GM18867 (cell line): ENCODE measurements around the gene AURKA.

ENCODE experiments used
- ATAC-seq: cut with Tn5 transposase; IDR thresholded peaks from one replicate; pipeline ENCODE4 v1.9.1; 2021; ENCODE audit warnings: mild to moderate bottlenecking, moderate library complexity; ENCODE audit not compliant: unreplicated experiment

Gene AURKA

DNA sequence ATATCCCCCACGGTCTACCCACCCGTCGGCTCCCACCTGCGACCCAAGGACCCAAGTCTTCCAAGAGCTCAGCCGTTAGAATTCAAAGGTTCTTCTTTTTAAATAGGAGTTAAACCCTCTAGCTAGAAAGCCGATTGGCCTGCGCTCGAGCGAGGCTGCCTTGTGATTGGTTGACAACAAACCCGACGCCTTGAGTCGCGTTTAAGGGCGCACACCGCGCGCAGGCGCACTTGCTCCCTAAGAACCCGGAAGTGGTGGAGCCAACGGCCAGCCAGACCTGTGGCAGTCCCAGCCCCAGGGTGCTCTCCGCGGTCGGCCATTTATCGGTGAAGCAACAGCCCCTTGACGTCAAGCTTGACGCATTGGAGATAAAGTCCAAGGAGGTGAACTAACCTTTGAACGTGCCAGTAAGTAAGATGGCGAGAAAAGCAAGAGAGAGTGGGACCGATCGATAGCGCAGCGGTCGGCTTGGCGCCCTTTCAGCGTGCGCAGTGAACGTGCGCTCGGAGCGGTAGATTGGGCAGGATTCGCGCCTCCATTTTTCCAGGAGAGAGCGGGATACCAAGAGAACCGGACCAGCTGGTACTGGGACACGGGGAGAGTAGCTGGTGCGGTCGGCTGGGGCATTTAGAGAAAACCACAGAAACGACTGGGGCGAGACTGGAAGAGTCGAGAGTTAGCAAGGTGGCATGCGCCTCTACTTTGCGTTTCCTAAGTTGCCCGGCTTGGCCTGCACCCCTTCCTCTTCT, at the start of gene AURKA, which contains the start of gene CSTF1:
TSS of gene AURKA (minus strand) at position 84 of the 749 bp plus-strand sequence. CDS start 4,018 bp downstream, outside the sequence.
TSS of gene CSTF1 (plus strand) at position 514 of the 749 bp plus-strand sequence. CDS start 2,908 bp downstream, outside the sequence.
- ATAC-seq, result peak; percentile 92

DNA sequence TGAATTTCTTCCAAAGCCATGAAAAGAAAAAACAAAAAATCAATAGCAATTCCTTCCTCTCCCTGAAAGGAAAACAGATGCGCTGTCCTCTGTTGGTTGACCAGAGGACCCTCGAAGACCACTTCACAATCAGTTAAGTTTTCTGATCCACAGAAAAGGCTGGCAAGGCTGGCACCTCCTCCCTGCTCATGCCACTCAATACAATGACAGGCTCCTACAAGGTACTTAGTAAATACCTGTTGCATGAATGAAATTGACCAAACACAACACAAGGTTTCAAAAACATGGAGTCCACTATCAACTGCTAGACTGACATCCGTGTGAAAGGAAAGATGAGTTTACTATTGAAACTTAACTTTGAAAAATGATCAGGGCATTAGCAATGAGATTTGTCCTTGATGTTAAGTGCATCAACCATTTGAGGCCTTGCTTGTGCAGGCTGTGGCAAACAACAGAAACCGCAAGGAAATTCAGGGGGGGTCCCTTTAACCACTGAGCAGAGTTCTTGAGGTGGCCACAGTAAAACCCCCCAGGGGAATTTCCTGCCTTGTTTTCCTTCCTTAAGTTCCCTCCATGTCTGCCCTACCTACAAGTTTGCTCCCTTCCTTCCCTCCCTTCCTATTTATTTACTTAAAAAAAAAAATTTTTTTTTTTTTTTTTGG, 48.5 kb upstream of the AURKA start:
- ATAC-seq, result peak; percentile 63

DNA sequence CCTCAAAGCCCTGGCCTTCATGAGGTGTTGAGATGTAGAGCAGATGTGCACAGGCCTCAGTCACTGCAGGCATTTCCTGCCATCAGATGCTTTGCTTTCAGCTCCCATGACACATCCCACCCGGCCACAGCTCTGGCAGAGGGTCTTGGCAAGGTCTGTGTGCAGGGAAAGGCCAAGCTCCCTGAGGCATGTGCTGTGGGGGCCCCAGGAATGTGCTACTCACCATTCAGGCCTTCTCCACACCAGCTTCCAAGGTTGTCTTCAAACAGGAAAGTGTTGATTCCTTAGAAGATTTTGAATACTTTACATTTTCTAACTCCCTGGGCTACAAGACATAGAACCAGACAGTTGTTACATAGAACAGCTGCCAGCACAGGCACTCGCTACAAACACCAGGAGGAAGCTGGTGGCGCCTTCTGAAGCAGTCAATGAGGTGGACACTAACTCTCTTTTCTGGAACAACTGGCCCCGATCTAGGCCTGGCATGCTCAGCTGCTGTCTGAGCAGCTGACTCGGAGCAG, 47.8 kb upstream of the AURKA start:
- ATAC-seq, result no peak

DNA sequence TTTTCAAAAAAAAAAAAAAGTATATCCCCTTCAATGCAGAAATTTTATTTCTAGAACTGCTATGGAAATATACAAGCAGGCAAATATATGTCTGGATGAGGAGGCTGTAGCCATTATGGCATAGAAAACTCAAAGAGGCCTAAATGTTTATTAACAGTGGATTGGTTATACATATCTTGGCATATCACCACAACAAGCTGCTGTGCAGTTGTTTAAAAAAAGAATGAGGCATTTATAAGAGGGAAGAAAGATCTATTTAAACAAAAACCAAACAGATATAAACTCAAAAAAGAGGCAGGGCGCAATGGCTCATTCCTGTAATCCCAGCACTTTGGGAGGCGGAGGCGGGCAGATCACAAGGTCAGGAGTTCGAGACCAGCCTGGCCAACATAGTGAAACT, 46.3 kb upstream of the AURKA start:
- no peak for ATAC-seq

DNA sequence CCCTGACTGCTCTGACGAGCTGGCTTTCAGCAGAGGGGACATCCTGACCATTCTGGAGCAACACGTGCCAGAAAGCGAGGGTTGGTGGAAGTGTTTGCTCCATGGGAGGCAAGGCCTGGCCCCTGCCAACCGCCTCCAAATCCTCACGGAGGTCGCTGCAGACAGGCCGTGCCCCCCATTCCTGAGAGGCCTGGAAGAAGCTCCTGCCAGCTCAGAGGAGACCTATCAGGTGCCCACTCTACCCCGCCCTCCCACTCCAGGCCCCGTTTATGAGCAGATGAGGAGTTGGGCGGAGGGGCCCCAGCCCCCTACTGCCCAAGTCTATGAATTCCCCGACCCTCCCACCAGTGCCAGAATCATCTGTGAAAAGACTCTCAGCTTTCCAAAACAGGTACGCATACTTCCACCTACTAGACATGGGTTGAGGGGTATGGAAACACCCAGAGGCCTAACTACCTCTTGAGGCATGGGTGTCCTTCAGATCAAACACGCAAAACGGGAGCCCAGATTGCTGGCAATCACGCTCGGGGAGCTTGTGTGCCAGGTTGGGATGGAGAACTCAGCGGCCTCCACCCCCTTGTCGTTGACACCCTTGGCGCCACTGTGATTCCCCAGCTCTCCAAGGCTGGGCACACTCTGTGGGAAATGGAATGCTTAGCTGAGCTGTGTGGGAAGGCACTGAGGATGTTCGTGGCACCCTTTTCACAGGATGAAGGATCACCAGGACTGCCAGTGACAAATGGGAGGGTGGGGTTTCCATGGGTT, 45.4 kb upstream of the AURKA start:
- ATAC-seq, result no peak

DNA sequence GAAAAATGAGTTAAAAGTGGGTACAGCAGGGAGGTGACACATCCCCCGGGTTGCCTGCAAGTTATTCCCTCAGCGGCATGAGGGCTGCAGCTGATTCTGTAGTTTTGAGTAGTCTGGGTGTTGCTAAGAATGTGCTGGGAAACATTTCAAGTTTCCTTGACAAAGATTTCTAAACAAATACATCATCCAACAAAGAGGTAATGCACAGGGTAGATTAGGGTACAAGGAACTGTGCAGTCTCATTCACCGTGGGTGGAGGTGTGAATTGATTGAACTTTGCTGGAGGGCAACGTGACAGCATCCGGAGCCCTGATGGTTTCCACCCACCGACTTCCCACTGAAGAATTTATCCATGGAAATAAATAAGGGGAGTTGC, 41.9 kb upstream of the AURKA start:
- no peak for ATAC-seq

DNA sequence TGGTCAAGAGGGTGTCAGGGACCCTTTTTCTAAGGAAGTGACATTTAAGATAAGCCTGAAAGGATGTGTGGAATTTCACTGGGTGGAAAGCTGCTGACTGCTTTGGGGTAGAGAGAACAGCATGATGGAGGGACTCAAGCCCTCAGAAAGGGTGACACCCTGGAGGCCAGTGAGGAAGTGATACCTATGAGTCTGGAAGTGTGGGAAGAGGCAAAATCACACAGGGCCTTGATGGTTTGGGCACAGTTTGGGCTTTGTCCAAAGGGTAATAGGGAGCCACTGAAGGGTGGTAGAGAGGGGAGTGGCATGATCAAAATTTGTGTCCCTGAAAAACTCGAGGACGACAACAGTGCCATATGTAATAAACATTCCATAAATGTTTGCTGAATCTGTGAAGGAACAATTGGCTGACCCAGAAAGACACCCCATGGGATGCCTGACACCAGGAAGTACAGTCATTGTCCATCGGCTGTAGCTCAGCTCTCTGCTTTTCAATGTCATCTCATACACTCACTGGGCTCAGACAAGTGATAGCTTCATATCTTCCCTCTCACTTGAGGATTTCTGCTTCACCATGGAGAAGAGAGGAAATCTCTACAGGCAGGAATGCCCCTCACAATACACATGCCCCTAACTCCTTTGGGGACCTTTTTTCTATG, 41.3 kb upstream of the AURKA start:
- no peak for ATAC-seq

- no peak for ATAC-seq
These were observed 39.5 kb upstream of the AURKA start for GRCh38 chr20:56431471-56431870.

GRCh38 chr20:56430957-56431356, 38.9 kb upstream of the AURKA start:
- ATAC-seq, result no peak

DNA sequence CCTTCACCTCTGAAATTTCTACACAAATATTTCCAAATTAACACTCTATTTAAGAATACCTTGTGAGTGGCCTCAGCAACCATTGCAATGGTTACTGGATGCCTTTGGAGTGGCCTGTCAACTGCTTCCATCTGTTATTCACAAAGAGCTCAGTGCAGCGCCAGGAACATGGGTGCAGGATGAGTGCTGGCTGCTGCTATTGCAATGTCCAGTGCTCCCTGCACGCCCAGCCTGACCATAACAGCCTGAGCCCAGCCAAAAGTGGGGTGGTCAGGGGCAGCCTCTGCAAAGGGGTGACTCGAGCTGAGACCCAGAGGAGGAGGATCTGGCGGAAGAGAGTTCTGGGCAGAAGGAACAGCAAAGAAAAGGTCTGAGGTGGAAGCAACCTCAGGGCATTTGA, 38.4 kb upstream of the AURKA start:
- no peak for ATAC-seq

DNA sequence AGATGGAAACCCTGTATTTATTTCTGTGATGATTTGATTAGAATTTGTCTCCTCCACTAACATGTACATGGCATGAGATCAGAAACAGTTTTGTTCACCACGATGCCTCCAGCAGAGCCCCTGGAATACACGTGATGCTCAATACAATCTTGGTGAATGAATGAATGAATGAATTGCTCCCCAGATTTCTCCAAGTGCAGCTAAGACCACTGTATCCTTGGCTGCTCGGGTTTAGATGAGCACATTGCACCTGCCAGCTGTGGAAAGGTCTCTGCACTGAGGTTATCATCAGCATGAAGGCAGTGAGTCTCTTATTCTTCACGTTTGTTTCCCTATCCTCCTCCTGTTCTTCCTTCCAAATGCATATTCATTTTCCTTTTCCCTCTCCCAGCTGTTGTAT, 37.9 kb upstream of the AURKA start:
- ATAC-seq, result no peak

GRCh38 chr20:56429502-56429901, 37.5 kb upstream of the AURKA start:
- ATAC-seq, result no peak

DNA sequence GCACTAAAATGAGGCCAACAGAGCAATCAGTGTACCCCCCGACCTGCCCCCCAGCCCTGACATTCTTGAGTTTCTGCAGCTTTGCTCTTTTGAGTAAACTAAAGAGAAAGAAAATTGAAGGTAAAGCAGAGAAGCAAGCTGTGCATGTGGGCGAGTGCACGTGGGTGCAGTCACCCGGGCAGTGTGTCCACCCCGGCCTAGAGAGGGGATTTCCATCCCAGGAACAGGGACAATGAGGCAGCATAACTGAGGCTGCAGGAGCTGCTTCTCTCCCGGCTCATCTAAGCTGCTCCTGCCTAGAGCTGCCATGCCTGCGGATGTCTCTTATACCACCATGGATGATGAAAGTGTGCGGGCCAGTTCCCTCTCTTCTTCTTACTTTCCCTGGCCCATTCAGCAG, 36.9 kb upstream of the AURKA start:
- ATAC-seq, result no peak

DNA sequence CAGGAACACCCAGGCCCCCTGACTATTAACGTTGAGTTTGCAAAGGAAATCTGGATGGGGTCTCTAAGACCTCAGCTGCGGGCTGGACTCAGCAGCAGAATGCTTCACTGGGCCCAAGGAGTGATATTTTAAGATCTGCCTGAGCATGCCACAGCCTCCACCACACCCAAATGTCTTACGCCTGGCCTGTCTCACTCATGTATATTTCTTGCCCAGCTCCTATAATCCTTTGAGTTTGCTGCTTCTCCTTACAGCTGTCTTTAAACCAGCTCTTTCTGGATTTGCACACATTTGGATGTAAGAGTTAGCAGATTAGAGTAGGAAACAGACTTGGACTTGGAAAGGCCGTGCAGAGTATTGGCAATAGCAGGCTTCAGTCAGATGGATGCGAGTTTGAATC, 36.4 kb upstream of the AURKA start:
- no peak for ATAC-seq

GRCh38 chr20:56427797-56428196, 35.8 kb upstream of the AURKA start:
- no peak for ATAC-seq

DNA sequence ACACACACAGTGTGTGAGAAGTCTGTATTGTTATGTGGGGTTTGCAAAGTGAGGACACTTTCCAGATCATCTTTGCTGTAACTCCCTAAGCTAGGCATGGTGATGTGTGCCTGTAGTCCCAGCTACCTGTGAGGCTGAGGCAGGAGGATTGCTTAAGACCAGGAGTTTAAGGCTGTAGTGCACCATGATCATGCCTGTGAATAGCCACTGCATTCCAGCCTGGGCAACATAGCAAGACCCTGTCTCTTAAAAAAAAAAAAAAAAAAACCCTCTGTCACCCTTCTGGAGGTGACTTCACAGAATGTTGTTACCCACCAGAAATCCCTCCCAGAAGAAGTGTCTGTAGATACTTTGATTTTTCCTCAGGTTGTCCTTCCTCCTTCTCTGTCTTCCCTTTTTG, 34.9 kb upstream of the AURKA start:
- no peak for ATAC-seq

DNA sequence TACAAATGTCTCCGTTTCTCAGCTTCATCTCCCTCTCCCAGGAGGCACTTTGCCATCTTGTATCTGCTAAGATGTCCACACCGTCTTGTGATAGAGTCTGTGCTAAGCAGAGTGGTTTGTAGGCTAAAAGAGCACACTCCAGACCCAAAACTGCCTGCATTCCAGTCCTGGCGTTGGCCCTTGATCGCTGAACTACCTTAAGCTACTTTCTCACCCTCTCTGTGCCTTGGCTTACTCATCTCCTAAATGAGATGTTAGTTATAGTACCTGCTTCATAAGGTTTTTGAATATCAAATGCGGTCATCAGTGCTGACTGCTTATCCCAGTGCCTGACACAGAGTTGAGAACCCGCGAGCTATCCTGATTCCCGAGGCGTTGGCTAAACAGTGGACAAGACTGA, 34.0 kb upstream of the AURKA start:
- no peak for ATAC-seq

DNA sequence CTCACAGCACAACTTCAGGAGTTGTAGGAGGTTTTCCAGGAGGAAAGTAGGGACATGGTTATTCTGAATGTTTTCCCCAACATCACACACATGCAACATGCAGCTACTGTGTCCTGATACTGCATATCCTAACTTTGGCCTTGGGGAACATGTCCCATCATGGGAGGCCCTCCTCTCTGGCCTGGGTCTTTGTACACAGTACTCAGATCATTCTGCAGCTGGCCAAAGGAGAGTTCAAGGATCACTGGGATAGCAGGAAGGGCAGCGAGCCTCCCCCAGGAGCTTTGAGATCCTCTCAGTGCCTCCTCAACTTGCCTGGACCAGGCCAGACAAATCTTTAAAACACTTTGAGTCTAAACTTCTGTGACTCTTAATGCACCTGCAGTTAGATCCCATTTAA, 32.9 kb upstream of the AURKA start:
- ATAC-seq, result no peak

DNA sequence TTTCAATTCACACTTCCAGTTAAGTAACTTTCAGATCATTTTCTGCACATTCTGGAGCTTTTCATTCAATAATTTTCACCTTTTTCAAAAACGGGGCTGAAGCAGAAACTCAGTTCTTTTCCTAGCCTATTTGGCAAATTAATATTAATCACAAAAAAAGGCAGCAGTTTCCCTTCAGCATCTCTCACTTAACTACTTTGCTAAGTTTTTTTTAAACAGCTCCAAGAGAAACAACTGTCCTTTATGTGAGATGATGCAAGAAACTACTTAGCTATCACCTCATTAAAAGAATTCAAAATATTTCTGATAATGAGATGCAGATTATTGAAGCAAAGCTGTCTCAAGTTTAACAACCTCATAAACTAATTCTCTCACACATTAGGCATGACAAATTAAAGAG, 31.9 kb upstream of the AURKA start:
- no peak for ATAC-seq

- no peak for ATAC-seq
These were observed 31.2 kb upstream of the AURKA start for GRCh38 chr20:56423211-56423610.

- ATAC-seq, result no peak
These were observed 30.8 kb upstream of the AURKA start for GRCh38 chr20:56422824-56423189.
